Myocyte (in vitro differentiated cells): Measurements from ENCODE around the gene LMX1B. TPM values are rescaled to one million over a fixed set of nuclear protein-coding genes. Genes with fewer than 3 reads are reported as not detected.
A peak's percentile ranks its signal among the peaks of the same experiment; 100 is the strongest.
"Not testable (repeated sequence)": the region's sequence is repeated elsewhere in the genome, so short reads cannot be mapped to it uniquely, and the experiment has no call there.

ENCODE experiments used
- DNase-seq: peaks from one replicate; pipeline ENCODE4 v3.0.0-alpha.2; 2012; ENCODE audit warnings: low read depth
- polyA plus RNA-seq: library from polyadenylated mRNA; unstranded; fragments of >200 nt; gene quantifications from one replicate; pipeline ENCODE4 v1.2.1, GENCODE V29; 2012; ENCODE audit warnings: missing spikeins
- total RNA-seq: library from RNA; depleted of rRNA; stranded (reverse); fragments of >200 nt; gene quantifications from 2 replicates; pipeline ENCODE4 v1.2.3, GENCODE V29; 2014

Gene LMX1B
- not detected in 2 replicates for total RNA-seq
- not detected for polyA plus RNA-seq

DNA sequence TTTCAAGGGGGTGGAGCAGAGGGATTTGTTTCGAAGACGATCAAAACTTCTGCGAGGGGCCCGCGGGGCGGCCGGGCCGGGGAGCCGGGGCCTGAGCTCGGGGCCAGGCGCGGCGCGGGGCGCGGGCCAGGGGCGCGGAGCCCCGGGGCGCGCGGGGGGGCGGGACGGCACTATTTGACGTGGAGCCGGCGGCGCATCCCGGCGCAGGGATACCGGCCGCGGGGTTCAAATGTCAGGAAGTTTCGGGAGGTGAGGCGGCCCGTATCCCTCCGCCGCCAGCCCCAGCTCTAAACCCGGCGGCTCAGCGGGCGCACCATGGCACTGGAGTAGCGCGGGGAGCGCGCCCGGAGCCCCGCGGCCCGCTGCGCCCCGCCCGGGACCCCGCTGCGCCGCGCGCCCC is at the start of gene LMX1B:
Gene LMX1B (plus strand): TSS at position 278 of the 400 bp plus-strand sequence. CDS start 522 bp downstream, outside the sequence.
- DNase-seq = no peak

DNA sequence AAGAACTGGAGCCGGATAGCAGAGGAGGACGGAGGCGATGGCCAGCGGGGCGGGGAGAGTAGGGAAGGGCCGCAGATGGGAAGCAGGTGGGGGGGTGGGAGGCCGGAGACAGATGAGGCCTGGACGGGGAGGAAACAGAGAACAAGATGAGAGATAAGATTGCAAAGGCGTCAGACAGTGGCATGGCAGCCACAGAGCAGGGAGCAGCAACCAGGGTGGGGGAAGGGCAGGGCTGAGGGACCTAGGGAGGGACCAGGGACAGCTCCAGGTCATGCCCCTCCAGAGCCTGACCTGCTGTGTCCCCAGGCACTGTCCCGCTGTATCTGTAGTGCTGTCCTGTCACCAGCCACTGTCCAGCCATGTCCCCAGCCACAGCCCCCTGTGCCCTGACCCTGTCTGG is 49.6 kb upstream of the LMX1B start:
- no peak for DNase-seq

DNA sequence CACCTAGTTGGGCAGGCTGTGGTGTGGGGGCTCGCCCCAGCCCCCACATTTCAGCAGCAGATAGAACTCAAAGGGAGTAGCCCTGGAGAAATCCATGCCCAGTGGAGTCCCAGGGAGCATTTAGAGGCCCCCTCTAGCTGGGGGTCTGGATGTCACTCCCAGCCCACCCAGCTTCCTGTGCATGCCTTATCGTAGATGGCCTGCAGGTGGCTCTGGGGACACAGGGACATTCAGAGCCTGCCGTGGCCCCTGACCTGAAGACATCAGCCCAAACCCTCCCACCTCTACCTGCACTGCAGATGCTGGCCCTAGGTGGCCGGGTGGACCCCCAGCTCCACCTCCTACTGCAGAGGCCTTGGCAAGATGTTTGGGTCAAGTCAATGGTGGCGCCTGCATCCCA is 49.0 kb upstream of the LMX1B start:
- no peak for DNase-seq

DNA sequence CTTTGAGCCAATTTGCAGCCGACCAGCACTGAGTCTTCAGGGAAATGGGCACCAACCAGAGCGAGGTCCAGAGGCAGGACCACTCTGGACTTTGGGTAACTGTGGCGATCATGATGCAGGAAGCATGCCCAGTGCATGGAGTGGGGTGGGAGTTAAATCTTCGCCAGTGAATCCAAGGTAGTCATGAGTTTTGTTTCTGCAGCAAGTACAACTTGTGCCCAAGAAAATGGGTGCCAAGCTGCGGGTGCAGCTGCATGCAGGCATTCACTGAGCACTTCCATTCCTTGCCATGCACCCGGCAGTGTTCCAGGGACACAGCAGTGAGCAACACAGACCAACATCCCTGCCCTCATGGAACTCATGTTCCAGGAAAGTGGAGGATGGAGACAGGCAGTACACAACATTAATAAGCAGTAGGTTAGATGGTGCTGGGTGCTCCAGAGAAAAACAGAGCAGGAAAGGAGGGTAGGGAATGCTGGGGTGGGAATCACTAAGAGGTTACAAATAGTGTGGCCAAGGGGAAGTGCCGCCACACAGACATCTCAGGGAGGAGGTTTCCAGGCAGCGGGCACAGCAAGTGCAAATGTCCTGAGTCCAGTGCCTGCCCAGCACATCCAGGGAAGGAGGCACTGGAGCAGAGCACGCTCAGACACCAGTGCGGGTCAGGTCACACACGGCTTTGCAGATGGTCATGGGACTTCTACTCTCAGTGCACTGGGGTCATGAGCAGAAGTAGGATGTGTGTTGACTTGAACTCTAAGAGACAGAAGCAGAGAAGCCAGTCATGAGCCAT is 48.2 kb upstream of the LMX1B start:
- DNase-seq = no peak

DNA sequence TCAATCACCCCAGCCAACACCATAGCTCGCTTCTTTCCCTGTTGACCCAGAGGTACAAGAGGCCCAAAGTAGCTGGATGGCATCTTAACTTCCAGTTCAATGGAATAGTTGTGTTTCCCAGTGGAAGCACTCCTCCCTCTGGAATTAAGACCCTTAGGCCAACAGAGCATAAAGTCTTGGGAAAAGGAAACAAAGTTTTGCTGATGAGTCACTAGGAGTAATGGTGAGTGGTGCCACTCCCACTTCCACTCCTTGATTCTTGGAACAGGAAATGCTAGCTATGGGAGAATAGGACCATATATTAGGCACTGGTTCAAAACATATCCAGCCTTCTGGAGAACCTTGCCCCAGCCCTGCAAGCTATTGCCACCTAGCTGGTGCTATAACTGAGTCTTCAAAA is 44.7 kb upstream of the LMX1B start:
- DNase-seq = no peak

DNA sequence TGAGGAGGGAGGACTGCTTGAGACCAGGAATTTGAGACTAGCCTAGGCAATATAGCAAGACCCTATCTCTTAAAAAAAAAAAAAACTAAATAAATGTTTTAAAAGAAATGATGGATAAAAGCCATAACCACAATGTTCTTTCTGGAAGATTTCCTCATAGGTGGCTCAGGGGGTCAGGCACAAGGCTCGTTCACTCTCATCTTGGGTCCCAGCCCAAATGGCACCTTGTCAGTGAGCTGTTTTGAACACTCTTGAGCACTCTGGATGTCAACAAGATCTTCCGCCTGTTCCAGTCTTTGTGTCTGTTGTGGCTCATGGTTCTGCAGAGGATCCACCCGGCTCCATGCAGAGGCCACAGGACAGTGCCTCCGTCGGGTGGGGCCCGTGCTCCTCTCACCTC is 35.7 kb upstream of the LMX1B start:
- no peak for DNase-seq

DNA sequence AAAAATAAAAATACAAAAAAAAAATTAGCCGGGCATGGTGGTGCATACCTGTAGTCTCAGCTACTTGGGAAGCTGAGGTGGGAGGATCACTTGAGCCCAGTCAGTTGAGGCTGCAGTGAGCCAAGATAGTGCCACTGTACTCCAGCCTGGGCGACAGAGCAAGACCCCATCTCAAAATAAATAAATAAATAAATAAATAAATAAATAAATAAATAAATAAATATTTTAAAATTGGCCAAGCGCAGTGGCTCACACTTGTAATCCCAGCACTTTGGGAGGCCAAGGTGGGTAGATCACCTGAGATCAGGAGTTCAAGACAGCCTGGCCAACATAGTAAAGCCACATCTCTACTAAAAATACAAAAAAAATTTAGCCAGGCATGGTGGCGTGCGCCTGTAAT is 33.4 kb upstream of the LMX1B start:
- not testable (repeated sequence) for DNase-seq

DNA sequence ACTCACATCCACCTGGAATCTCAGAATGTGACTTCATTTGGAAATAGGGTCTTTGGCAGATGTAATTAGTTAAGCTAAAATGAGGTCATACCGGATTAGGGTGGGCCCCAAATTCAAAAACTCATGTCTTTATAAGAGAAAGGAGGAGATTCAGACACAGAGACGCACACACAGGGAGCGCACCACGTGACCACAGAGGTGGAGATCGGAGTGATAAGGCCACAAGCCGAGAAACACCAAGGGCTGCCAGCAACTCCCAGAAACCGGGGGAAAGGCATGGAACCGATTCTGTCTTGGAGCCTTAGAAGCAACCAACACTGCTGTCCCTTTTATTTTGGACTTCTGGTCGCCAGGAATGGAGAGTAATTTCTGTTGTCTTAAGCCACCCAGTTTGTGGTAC is 31.8 kb upstream of the LMX1B start:
- DNase-seq = no peak

DNA sequence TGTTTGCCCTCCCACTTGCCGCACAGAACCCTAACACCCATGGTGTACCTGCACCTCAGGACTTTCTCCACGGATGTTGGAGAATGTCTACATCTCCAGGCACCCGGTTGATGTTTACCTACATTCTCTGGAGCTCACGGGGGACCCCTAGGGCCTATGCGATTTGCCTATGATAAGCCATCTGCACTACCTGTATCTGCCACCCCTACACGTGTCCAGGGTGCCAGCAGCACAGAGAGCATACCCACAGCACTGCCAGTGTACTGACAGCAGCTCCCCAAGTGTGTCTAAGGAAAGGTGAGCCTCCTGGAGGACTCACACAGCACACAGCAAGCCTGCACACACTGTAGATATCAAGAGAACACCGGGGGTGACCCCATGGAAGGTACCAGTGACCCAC is 31.3 kb upstream of the LMX1B start:
- DNase-seq = no peak

DNA sequence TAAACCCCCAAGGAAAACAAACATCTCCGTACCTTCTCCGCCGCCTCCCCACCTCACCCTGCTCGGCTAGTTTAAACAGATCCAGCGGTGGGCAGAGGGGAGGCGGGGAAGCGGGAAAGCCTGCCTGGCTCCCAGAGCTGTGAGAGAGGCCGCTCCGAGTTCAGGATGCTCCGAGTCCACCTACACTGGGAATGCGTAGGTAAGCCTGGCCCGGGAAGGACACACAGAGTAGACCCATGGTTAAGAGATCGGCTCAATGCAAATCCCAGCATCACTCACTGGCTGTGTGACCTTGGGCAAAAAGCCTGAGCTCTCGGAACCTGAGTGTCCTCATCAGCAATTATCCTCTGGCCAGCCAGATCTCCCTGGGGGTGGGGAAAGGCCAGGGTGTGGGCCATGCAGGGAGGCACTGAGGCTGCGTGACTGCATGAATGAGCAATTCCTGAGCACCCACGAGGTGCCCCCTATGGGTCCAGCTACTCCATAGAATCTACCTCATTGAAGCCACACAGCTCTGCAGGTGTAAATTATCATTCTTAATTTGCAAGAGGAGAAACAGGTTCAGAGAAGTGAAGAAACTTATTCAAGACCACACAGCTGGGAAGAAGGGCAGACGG is 30.5 kb upstream of the LMX1B start:
- DNase-seq = no peak

DNA sequence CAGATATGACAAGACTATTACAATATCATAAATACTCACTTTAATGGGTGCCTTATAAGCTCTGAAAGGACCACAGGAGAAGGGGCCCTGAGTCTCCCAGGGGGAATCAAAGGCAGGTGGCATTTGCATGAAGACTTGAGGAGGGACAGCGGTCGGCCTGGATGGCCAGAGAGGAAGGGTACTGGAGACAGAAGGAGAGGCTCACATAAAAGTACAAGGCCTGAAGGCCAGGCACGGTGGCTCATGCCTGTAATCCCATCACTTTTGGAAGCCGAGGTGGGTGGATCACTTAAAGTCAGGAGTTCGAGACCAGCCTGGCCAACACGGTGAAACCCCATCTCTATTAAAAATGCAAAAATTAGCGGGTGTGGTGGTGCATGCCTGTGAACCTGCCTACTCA is 29.1 kb upstream of the LMX1B start:
- no peak for DNase-seq

DNA sequence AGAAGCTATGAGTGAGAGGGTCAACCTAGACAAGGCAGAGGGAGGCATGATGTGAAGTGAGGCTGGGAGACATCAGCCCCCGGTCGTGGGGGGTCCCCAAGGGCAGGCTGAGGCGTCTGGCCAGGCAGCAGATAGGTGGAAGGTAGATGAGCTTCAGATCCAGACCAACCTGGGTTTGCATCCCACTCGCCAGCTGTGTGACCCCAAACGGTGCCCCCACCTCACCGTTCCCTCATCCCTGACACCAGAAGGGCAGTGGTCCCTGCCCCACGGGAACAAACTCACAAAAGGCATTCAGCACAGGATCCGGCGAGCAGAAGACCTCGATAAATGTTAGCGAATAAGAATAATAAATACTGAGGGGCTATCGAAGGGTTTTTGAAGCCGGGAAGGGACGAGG is 27.5 kb upstream of the LMX1B start:
- DNase-seq = no peak

DNA sequence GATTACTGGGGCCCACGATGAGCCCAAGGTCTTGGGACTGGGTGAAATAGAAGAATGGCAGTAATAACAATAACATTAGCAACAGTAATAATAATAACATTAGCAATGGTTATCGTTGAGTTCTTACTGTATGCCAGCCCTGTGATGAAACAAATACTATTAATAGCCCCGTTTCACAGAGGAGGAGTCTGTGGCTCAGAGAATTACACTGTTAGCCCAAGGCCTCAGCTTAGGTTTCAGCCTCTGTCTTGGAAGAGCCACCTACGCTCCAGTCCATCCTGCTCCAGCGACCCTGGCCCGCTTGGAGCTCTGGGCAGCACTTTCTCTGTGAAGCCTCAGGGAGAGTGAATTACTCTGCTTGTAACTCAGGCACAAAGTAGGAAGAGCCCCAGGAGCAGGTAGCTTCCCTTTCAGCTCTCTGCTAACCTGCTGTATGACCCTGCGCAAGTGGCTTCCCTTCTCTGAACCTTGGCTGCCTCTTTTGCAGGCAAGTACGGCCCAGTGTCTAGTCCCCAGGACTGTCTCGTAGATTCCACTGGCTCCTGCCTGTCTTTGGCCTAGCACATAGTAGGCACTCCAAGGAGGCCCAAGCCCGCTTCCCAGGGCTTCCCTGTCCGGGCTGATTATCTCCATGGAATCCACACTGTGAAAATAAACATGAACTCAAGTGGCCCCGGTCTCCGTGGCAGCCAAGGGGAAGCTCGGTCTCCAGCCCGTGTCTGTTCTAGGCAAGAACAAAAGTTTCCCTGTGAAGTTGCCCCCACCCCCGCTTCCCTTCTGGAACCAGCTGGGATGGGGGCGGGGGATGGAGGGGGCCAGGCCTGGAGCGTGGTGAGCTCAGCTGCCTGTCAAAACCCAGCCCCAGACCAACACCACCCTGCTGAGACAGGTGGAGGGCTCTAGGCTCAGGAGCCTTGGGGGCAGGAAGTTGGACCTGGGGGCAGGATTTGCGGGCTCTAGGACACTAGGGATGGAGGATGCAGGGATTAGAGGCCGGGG is 26.2 kb upstream of the LMX1B start:
- peak; percentile 48 for DNase-seq

DNA sequence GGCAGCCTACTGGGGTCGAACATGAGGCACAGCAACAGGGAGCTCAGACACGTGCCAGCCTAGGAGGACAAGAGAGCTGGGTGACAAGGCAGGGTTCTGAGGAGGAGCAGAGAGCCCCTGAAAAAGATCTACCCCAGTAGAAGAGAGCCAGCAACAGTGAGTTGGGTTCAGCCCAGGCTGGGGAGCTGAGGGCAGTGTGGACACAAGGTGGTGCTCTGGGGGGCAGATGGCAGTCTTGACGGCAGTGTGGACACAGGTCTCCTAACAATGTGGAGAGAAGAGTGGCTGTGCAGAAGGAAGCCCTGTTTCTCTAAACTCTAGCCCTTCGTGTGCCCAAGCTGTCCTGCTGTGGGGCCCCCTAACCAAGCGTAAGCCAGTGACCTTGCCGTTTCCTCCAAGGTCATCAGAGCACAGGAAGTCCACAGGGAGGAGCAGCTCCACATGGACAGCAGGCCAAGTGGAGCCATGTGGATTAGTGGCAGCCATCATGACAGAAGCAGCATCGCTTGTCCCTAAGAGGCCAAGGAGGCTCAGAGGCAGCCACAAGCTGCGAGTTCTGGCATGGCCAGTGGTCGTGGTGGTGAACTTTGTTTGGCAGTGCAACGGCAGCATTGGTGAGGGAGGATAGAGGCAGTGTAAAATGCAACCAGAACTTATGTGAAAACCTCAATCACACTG is 25.1 kb upstream of the LMX1B start:
- no peak for DNase-seq

DNA sequence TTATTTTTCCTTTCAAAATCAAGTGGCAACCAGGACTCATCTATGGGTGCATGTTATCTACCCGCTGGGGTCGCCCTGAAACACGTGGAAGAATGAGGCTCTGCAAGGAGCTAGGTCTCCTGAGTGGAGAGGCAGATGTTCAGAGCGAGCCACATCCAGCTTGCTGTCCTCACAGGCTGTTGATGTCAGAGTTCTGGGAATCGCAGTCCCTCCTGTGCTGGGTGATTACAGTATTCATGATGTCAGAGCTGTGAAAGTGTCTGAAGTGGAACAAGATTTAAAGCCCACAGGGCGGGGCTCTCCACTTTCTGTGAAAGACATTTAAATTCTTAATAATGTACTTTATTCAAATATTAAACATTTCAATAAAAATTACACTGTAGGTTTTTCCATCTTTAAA is 24.4 kb upstream of the LMX1B start:
- DNase-seq = no peak

DNA sequence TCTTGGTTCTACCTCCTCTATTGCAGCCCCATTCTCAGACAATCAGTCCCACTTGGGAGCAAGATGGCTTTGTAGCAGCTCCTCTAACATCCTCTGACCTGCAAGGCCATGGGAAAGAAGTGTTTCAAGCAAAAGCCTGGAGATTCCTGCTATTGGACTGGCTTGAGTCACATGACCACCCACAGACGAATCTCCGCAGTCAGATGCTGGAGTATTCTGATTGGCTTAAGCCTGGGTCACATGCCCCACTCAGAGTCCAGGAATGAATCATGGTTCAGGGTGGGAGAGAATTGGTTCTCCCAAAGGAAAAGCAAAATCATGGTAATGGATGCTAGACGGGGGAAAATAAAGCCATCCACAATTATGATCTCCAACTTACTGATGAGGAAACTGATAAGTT is 22.6 kb upstream of the LMX1B start:
- DNase-seq = no peak

DNA sequence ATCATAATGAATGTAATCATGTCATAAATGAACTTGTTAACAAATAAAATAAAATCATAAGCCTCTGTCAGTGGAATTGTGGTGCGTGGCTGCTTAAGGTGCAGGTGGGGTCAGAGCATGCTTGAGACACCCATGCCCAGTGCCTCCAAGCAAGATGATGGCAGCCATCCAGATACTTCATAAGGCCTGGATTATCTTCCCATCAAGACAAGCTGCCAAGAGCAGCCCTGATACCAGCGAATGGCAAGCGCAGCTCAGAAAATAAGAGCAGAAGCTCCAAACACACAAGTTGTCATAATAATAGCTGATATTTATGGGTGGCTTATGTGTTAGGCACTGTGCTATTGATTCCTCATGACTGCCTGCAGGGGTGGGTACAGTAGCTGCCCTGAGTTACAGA is 21.8 kb upstream of the LMX1B start:
- no peak for DNase-seq

DNA sequence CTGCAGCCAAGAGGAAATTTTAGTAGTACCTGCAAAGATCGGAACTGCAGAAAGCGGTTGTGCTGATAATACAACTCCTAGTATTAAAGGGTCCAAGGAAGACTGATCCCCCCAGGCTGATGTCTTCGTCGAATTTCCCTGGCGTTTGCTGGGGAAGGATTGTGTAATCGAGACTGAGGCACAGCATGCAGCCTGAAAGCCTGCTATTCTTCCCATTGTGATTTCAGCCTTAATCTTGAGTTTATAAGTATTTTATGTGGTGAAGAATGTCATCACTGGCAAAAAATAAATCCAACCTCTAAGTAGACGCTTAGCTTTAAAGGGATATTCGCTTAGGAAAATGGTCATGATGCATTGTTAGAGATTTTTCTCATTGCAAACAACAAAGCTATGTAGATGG is 21.3 kb upstream of the LMX1B start:
- no peak for DNase-seq

DNA sequence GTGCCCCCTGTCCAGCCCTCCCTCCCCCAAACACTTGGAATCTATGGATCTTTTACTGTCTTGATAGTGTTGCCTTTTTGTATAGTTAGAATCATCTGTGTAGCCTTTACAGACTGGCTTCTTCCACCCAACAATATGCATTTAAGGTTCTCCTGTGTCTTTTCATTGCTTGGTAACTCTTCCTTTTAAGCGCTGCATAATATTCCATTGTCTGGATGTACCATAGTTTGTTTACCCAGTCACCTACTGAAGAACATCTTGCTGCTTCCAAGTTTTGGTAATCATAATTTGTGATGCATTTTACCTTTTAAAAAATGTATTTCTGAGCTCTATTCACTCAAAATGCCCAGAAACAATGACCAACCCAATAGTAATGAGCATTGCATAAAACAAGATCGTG is 17.7 kb upstream of the LMX1B start:
- DNase-seq = no peak

DNA sequence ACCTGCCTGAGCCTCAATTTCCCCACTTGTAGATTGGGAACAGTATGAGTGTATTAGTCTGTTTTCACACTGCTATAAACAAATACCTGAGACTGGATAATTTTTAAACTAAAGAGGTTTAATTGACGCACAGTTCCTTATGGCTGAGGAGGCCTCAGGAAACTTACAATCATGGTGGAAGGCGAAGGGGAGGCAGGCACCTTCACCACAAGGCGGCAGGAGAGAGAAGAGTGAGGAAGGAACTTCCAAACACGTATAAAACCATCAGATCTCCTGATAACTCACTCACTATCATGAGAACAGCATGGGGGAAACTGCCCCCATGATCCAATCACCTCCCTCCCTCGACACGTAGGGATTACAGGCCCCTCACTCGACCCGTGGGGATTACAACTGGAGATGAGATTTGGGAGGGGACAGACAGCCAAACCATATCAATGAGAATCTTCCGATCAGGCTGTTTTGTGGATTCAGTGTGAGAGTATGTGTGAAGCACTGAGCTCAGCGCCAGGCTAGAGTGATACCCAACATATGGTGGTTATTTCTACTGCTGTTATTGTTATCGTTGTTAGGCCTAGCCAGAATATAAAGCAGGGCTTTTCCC is 14.6 kb upstream of the LMX1B start:
- no peak for DNase-seq
